ENCODE measurements around the gene HEPACAM. TPM values are rescaled to one million over a fixed set of nuclear protein-coding genes. Genes with fewer than 3 reads are reported as not detected.

Gene HEPACAM
- total RNA-seq, 4 donors from 2014 or later = 0.40 to 0.70 TPM; not detected in 2

DNA sequence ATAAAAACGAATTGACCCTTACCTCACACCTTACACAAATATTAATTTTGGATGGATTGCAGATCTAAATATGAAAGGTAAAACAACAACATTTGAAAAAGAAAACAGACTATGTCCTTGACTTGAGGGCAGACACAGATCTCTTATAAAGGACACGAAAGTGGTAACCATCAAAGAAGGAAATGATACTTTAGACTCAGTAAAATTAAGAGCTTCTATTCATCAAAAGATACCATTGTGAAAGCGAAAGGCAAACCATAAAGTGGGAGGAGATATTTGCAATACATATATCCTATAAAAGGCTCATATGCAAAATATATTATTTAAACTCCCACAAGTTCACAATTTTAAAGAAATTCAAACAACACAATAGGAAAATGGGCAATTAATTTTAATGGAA is 5.0 kb downstream of the HEPACAM start:
- intact Hi-C loops (cut with DNase I; ENCODE audit: low total_unique reads) = no loop called here
- Histone ChIP-seq H3K36me3 (no peaks in the 10 kb centered on the region), H3K9me3 (no peaks in the 10 kb centered on the region), H3K4me1 (no peaks in the 10 kb centered on the region), H3K4me3 (no peak overlapping the region), H3K27ac (no peak overlapping the region), H3K27me3 (no peaks in the 10 kb centered on the region)
- DNase-seq = no peak
- TF ChIP-seq, protein P1, sequence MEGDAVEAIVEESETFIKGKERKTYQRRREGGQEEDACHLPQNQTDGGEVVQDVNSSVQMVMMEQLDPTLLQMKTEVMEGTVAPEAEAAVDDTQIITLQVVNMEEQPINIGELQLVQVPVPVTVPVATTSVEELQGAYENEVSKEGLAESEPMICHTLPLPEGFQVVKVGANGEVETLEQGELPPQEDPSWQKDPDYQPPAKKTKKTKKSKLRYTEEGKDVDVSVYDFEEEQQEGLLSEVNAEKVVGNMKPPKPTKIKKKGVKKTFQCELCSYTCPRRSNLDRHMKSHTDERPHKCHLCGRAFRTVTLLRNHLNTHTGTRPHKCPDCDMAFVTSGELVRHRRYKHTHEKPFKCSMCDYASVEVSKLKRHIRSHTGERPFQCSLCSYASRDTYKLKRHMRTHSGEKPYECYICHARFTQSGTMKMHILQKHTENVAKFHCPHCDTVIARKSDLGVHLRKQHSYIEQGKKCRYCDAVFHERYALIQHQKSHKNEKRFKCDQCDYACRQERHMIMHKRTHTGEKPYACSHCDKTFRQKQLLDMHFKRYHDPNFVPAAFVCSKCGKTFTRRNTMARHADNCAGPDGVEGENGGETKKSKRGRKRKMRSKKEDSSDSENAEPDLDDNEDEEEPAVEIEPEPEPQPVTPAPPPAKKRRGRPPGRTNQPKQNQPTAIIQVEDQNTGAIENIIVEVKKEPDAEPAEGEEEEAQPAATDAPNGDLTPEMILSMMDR (IDR thresholded peaks at IDR 0.05 in 4 of 5, conservative IDR thresholded peaks at IDR 0.05 in 1 of 5) = no peak
- no peak for TF ChIP-seq POLR2A (IDR thresholded peaks at IDR 0.05)
- in situ Hi-C loops (cut with MboI; ENCODE audit: low sequenced_read_pairs in 4 of 4) = no loop called here
- ATAC-seq = no peak

- Histone ChIP-seq H3K4me1 (no peaks in the 10 kb centered on the region), H3K27ac (no peak overlapping the region), H3K4me3 (no peak overlapping the region), H3K36me3 (no peaks in the 10 kb centered on the region), H3K27me3 (no peaks in the 10 kb centered on the region), H3K9me3 (no peaks in the 10 kb centered on the region)
- DNase-seq = no peak
- TF ChIP-seq POLR2A (IDR thresholded peaks at IDR 0.05) = no peak
- TF ChIP-seq, protein P1 (IDR thresholded peaks at IDR 0.05 in 4 of 5, conservative IDR thresholded peaks at IDR 0.05 in 1 of 5) = no peak
- ATAC-seq = no peak
- in situ Hi-C loops (cut with MboI; ENCODE audit: low sequenced_read_pairs in 4 of 4) = no loop called here
- intact Hi-C loops (cut with DNase I; ENCODE audit: low total_unique reads) = no loop called here
These were observed 6.7 kb downstream of the HEPACAM start for GRCh38 chr11:124928942-124929665.

DNA sequence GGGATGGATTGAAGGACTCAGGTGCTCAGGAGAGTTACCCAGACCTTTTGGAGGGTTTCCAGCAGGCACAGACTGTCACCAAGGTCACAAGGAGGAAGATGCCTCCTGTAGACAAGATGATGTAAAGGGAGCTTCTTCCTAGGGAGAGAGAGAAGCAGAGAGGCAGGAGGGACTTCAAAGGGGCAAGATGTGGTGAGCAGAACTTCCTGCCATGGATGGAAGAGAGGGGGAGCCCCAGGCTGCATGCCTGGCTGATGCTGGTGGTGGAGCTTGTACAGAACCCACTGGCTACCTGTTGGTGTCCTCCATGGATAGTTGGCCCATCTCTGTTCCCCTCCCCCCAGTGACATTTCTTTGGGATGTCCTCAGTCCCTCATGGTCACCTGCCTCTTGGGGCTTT is 12.6 kb downstream of the HEPACAM start:
- no peak for DNase-seq
- Histone ChIP-seq H3K9me3 (no peaks in the 10 kb centered on the region), H3K4me1 (no peaks in the 10 kb centered on the region), H3K36me3 (no peaks in the 10 kb centered on the region), H3K27ac (no peak overlapping the region), H3K4me3 (no peak overlapping the region), H3K27me3 (peaks cover 0 to 11% (median 9%) of the 10 kb centered on the region in 3 donors)
- in situ Hi-C loops (cut with MboI; ENCODE audit: low sequenced_read_pairs in 4 of 4) (no loop called here), intact Hi-C loops (cut with DNase I; ENCODE audit: low total_unique reads) (no loop called here)
- ATAC-seq = no peak
- TF ChIP-seq, protein P1 (IDR thresholded peaks at IDR 0.05 in 4 of 5, conservative IDR thresholded peaks at IDR 0.05 in 1 of 5) = no peak
- no peak for TF ChIP-seq POLR2A (IDR thresholded peaks at IDR 0.05)

DNA sequence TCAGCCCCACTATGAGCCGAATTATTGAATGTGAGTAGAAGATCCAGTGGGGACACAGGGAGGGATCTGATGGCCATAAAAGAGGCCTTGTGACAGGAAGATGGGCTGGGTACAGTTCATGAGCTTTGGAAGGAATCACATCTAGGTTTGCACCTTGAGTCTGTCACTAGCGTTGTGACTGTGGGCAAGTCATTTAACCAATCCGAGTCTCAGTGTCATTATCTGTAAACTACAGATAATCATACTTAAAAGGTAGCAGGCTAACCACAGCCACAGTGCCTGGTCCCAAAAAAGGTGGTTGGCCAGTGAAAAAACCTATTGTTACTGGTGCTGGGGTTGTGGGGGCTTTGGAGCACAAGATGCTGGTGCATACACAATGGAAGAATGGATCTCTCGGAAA is 13.0 kb downstream of the HEPACAM start:
- Histone ChIP-seq H3K27ac (no peak overlapping the region), H3K27me3 (peaks cover 0 to 11% (median 9%) of the 10 kb centered on the region in 3 donors), H3K4me1 (no peaks in the 10 kb centered on the region), H3K36me3 (no peaks in the 10 kb centered on the region), H3K9me3 (no peaks in the 10 kb centered on the region), H3K4me3 (no peak overlapping the region)
- TF ChIP-seq, protein P1 (IDR thresholded peaks at IDR 0.05 in 4 of 5, conservative IDR thresholded peaks at IDR 0.05 in 1 of 5) = no peak
- ATAC-seq (no peak), DNase-seq (no peak)
- in situ Hi-C loops (cut with MboI; ENCODE audit: low sequenced_read_pairs in 4 of 4) (no loop called here), intact Hi-C loops (cut with DNase I; ENCODE audit: low total_unique reads) (no loop called here)
